Suppressor macrophage treated with lipopolysaccharide for 1 hour (primary cell): Measurements from ENCODE around the gene CHRND.
"Not testable (repeated sequence)": the region's sequence is repeated elsewhere in the genome, so short reads cannot be mapped to it uniquely, and the experiment has no call there.

Experiments
- DNase-seq, 3 donors: peaks; one replicate each; pipeline ENCODE4 v3.0.0-alpha.2; 2020 to 2022

Gene CHRND

GRCh38 chr2:232528746-232529460, 2.9 kb downstream of the CHRND start:
- peak; percentile 37 to 40 (median 37) for DNase-seq

- no peak for DNase-seq
These were observed 4.0 kb downstream of the CHRND start for GRCh38 chr2:232529806-232530547.

GRCh38 chr2:232530626-232531260, 4.8 kb downstream of the CHRND start:
- no peak for DNase-seq

GRCh38 chr2:232532419-232532818, 6.5 kb downstream of the CHRND start:
- DNase-seq: no peak

- DNase-seq: not testable (repeated sequence)
These were observed 6.9 kb downstream of the CHRND start for GRCh38 chr2:232532821-232533220.

GRCh38 chr2:232533944-232534710, 8.2 kb downstream of the CHRND start:
- DNase-seq: no peak

GRCh38 chr2:232534940-232535651, 9.1 kb downstream of the CHRND start:
- DNase-seq: no peak

GRCh38 chr2:232535761-232536530, 10.0 kb downstream of the CHRND start:
- DNase-seq: peak in 2 of 3 donors; percentile 26 to 38

- DNase-seq: no peak
These were observed 11.1 kb downstream of the CHRND start for GRCh38 chr2:232537079-232537478.

GRCh38 chr2:232537499-232537898, 11.5 kb downstream of the CHRND start:
- no peak for DNase-seq

- DNase-seq: peak; percentile 88 to 93 (median 88)
These were observed 12.7 kb downstream of the CHRND start for GRCh38 chr2:232538671-232539070.

- no peak for DNase-seq
These were observed 13.6 kb downstream of the CHRND start, which contains the start of gene CHRNG for GRCh38 chr2:232539298-232540231. CHRNG (plus strand) TSS chr2:232539692; CDS start chr2:232539748, 56 bp downstream.

GRCh38 chr2:232540441-232541041, 14.6 kb downstream of the CHRND start:
- DNase-seq: no peak

- peak in 2 of 3 donors; percentile 18 to 28 for DNase-seq
These were observed 15.4 kb downstream of the CHRND start for GRCh38 chr2:232541195-232541960.

GRCh38 chr2:232541961-232542714, 16.2 kb downstream of the CHRND start:
- no peak for DNase-seq

- no peak for DNase-seq
These were observed 16.9 kb downstream of the CHRND start for GRCh38 chr2:232542715-232543467.

- DNase-seq: no peak
These were observed 17.5 kb downstream of the CHRND start for GRCh38 chr2:232543491-232543890.
